H9 (cell line): ENCODE measurements around the gene STK38. TPM values are rescaled to one million over a fixed set of nuclear protein-coding genes. Genes with fewer than 3 reads are reported as not detected.

Source experiments
- DNase-seq: peaks from one replicate; pipeline ENCODE4 v3.0.0-alpha.2; 2017
- H2AFZ ChIP-seq: one replicate; pipeline ENCODE4 v1.6.1; 2013; ENCODE audit warnings: mild to moderate bottlenecking, low read length, control low read depth, moderate library complexity
- H2AK5ac ChIP-seq: 2 replicates; pipeline ENCODE4 v1.6.1; 2013; ENCODE audit warnings: low read length, control low read depth, mixed read lengths; ENCODE audit not compliant: insufficient read length
- H2BK120ac ChIP-seq: one replicate; pipeline ENCODE4 v1.6.1; 2013; ENCODE audit warnings: low read depth, mild to moderate bottlenecking, low read length, control low read depth, inconsistent platforms; ENCODE audit not compliant: poor library complexity, severe bottlenecking
- H2BK12ac ChIP-seq: 2 replicates; pipeline ENCODE4 v1.6.1; 2013; ENCODE audit warnings: low read length, control low read depth, mixed read lengths, low read depth; ENCODE audit not compliant: insufficient read length
- H2BK15ac ChIP-seq: 2 replicates; pipeline ENCODE4 v1.6.1; 2013; ENCODE audit warnings: low read depth, low read length, control low read depth
- H2BK20ac ChIP-seq: one replicate; pipeline ENCODE4 v1.6.1; 2013; ENCODE audit warnings: low read depth, mild to moderate bottlenecking, low read length, control low read depth, inconsistent platforms; ENCODE audit not compliant: poor library complexity, severe bottlenecking
- H2BK5ac ChIP-seq: 2 replicates; pipeline ENCODE4 v1.6.1; 2013; ENCODE audit warnings: low read length, control low read depth, mixed read lengths; ENCODE audit not compliant: insufficient read length
- H3K14ac ChIP-seq: 2 replicates; pipeline ENCODE4 v1.6.1; 2013; ENCODE audit warnings: low read length, control low read depth; ENCODE audit not compliant: insufficient read depth
- H3K18ac ChIP-seq: 2 replicates; pipeline ENCODE4 v1.6.1; 2013; ENCODE audit warnings: low read depth, mild to moderate bottlenecking, mixed read lengths, low read length, control low read depth; ENCODE audit not compliant: insufficient read length
- H3K23ac ChIP-seq: 2 replicates; pipeline ENCODE4 v1.6.1; 2013; ENCODE audit warnings: low read length, control low read depth, mixed read lengths, low read depth; ENCODE audit not compliant: insufficient read length
- H3K23me2 ChIP-seq: 2 replicates; pipeline ENCODE4 v1.6.1; 2013; ENCODE audit warnings: low read depth, mild to moderate bottlenecking, mixed read lengths, low read length, control low read depth; ENCODE audit not compliant: insufficient read length, poor library complexity, severe bottlenecking
- H3K27ac ChIP-seq: 2 replicates; pipeline ENCODE4 v1.5.1; 2013; ENCODE audit warnings: low read length, control low read depth, mixed read lengths, low read depth; ENCODE audit not compliant: insufficient read length
- H3K27me3 ChIP-seq: 2 replicates; pipeline ENCODE4 v1.6.1; 2013; ENCODE audit warnings: low read length, control low read depth, inconsistent platforms; ENCODE audit not compliant: insufficient read depth
- H3K4ac ChIP-seq: 2 replicates; pipeline ENCODE4 v1.6.1; 2013; ENCODE audit warnings: low read depth, mild to moderate bottlenecking, control low read depth, inconsistent platforms, low read length, moderate library complexity
- H3K4me1 ChIP-seq: 2 replicates; pipeline ENCODE4 v1.6.1; 2013; ENCODE audit warnings: low read length, control low read depth, inconsistent platforms; ENCODE audit not compliant: insufficient read depth
- H3K4me2 ChIP-seq: 2 replicates; pipeline ENCODE4 v1.6.1; 2013; ENCODE audit warnings: low read length, control low read depth, mixed read lengths; ENCODE audit not compliant: insufficient read length, insufficient read depth
- H3K56ac ChIP-seq: 2 replicates; pipeline ENCODE4 v1.6.1; 2013; ENCODE audit warnings: low read depth, mild to moderate bottlenecking, mixed read lengths, low read length, control low read depth; ENCODE audit not compliant: insufficient read length
- H3K79me1 ChIP-seq: 2 replicates; pipeline ENCODE4 v1.6.1; 2013; ENCODE audit warnings: low read depth, mild to moderate bottlenecking, moderate library complexity, low read length, control low read depth, inconsistent platforms; ENCODE audit not compliant: insufficient read depth, poor library complexity, severe bottlenecking
- H3K79me2 ChIP-seq: 2 replicates; pipeline ENCODE4 v1.6.1; 2013; ENCODE audit warnings: low read length, control low read depth, inconsistent platforms; ENCODE audit not compliant: insufficient read depth
- H3K9ac ChIP-seq: 2 replicates; pipeline ENCODE4 v1.6.1; 2013; ENCODE audit warnings: low read length, control low read depth, mixed read lengths; ENCODE audit not compliant: insufficient read length; ENCODE audit errors: extremely low read depth
- H3K9me3 ChIP-seq: one replicate; pipeline ENCODE4 v1.6.1; 2013; ENCODE audit warnings: low read depth, low read length, inconsistent platforms; ENCODE audit not compliant: control insufficient read depth
- H3T11ph ChIP-seq: one replicate; pipeline ENCODE4 v1.6.1; 2013; ENCODE audit warnings: mild to moderate bottlenecking, low read length, control low read depth, inconsistent platforms
- H4K20me1 ChIP-seq: one replicate; pipeline ENCODE4 v1.6.1; 2013; ENCODE audit not compliant: control insufficient read depth, insufficient read length, insufficient read depth
- H4K5ac ChIP-seq: 2 replicates; pipeline ENCODE4 v1.6.1; 2013; ENCODE audit warnings: low read depth, mild to moderate bottlenecking, mixed read lengths, low read length, control low read depth; ENCODE audit not compliant: insufficient read length
- H4K8ac ChIP-seq: replicated peaks from 2 replicates; pipeline ENCODE4 v1.6.1; 2013; ENCODE audit warnings: low read length, control low read depth, mixed read lengths, low read depth; ENCODE audit not compliant: insufficient read length
- H4K91ac ChIP-seq: 2 replicates; pipeline ENCODE4 v1.6.1; 2013; ENCODE audit warnings: low read depth, mild to moderate bottlenecking, moderate library complexity, mixed read lengths, low read length, control low read depth; ENCODE audit not compliant: insufficient read length
- H3K27ac Mint-ChIP-seq, 3 experiments: 2 replicates in 2 of 3; 3 replicates in 1 of 3; pipeline ENCODE4 v1.8.0; 2020 to 2021; ENCODE audit warnings: mixed read lengths in 3 of 3, mild to moderate bottlenecking in 1 of 3, moderate library complexity in 1 of 3
- H3K27me3 Mint-ChIP-seq: 2 replicates; pipeline ENCODE4 v1.8.0; 2021; ENCODE audit warnings: low read depth, mild to moderate bottlenecking, moderate library complexity, mixed read lengths
- H3K36me3 Mint-ChIP-seq, 3 experiments: 2 replicates in 2 of 3; 3 replicates in 1 of 3; pipeline ENCODE4 v1.8.0; 2020 to 2021; ENCODE audit warnings: low read depth in 3 of 3, mixed read lengths in 3 of 3; ENCODE audit not compliant: insufficient read depth in 1 of 3
- H3K4me1 Mint-ChIP-seq, 2 experiments: 2 replicates each; pipeline ENCODE4 v1.8.0; 2020; ENCODE audit warnings: mixed read lengths in 2 of 2
- H3K4me3 Mint-ChIP-seq, 2 experiments: 2 replicates in 1 of 2; 3 replicates in 1 of 2; pipeline ENCODE4 v1.8.0; 2020 to 2021; ENCODE audit warnings: mild to moderate bottlenecking in 2 of 2, mixed read lengths in 2 of 2, moderate library complexity in 1 of 2
- H3K9me3 Mint-ChIP-seq, 2 experiments: 2 replicates in 1 of 2; 3 replicates in 1 of 2; pipeline ENCODE4 v1.8.0; 2020; ENCODE audit warnings: mild to moderate bottlenecking in 2 of 2, mixed read lengths in 2 of 2, moderate library complexity in 1 of 2
- total RNA-seq: library from RNA; stranded (reverse); gene quantifications from 2 replicates; pipeline ENCODE4 v1.2.1, GENCODE V29; 2021
- TF ChIP-seq, protein P1 (sequence below): fragments of 200-600 bp; sonication (generic); conservative IDR thresholded peaks from 3 replicates; pipeline ENCODE4 v1.8.0; 2021; ENCODE audit warnings: antibody characterized with exemption, mild to moderate bottlenecking

STK38 gene
- total RNA-seq, 1 experiment from 2014 or later = 17.5 TPM

- H3K27ac Mint-ChIP-seq = no peak overlapping the region
- no peak overlapping the region for H3K4me2 ChIP-seq
- H3K23ac ChIP-seq = no peak overlapping the region
- no peak overlapping the region for H3K9ac ChIP-seq
- no peak overlapping the region for H3K18ac ChIP-seq
- DNase-seq = no peak
- no peaks in the 10 kb centered on the region; the same call in 1 of the 2 replicates for H3K27me3 Mint-ChIP-seq
- no peak overlapping the region for H3K4ac ChIP-seq
- no peaks in the 10 kb centered on the region for H3K9me3 Mint-ChIP-seq
- H3K4me1 ChIP-seq = no peaks in the 10 kb centered on the region
- H2BK15ac ChIP-seq = no peak overlapping the region
- H4K91ac ChIP-seq = no peak overlapping the region
- no peak overlapping the region for H3K4me3 Mint-ChIP-seq
- no peak overlapping the region for H2AK5ac ChIP-seq
- no peak overlapping the region for H4K8ac ChIP-seq
- H3K36me3 Mint-ChIP-seq = peaks cover 7 to 45% (median 25%) of the 10 kb centered on the region in 3 experiments; a peak in 5 of 7 replicates
- peaks cover 6 to 13% of the 10 kb centered on the region in 2 experiments for H3K4me1 Mint-ChIP-seq
- no peak overlapping the region for H3T11ph ChIP-seq
- H3K27ac ChIP-seq = no peak overlapping the region
- no peak overlapping the region for H2BK12ac ChIP-seq
- H2BK20ac ChIP-seq = no peak overlapping the region
- H3K79me2 ChIP-seq = no peaks in the 10 kb centered on the region
- H3K79me1 ChIP-seq = no peaks in the 10 kb centered on the region
- TF ChIP-seq, protein P1, sequence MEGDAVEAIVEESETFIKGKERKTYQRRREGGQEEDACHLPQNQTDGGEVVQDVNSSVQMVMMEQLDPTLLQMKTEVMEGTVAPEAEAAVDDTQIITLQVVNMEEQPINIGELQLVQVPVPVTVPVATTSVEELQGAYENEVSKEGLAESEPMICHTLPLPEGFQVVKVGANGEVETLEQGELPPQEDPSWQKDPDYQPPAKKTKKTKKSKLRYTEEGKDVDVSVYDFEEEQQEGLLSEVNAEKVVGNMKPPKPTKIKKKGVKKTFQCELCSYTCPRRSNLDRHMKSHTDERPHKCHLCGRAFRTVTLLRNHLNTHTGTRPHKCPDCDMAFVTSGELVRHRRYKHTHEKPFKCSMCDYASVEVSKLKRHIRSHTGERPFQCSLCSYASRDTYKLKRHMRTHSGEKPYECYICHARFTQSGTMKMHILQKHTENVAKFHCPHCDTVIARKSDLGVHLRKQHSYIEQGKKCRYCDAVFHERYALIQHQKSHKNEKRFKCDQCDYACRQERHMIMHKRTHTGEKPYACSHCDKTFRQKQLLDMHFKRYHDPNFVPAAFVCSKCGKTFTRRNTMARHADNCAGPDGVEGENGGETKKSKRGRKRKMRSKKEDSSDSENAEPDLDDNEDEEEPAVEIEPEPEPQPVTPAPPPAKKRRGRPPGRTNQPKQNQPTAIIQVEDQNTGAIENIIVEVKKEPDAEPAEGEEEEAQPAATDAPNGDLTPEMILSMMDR = no peak
- no peak overlapping the region for H3K56ac ChIP-seq
- H4K5ac ChIP-seq = no peak overlapping the region
- H3K14ac ChIP-seq = no peak overlapping the region
- no peaks in the 10 kb centered on the region for H4K20me1 ChIP-seq
- H3K9me3 ChIP-seq = no peaks in the 10 kb centered on the region
- H3K27me3 ChIP-seq = no peaks in the 10 kb centered on the region
- H2BK5ac ChIP-seq = no peak overlapping the region
- H2BK120ac ChIP-seq = no peak overlapping the region
- H3K23me2 ChIP-seq = no peaks in the 10 kb centered on the region
- no peak overlapping the region for H2AFZ ChIP-seq
Measured at GRCh38 chr6:36488221-36488620, 59.1 kb downstream of the STK38 start.
